HG03469 (cell line): ENCODE measurements around the gene RAB27B.
"Not testable (repeated sequence)": the region's sequence is repeated elsewhere in the genome, so short reads cannot be mapped to it uniquely, and the experiment has no call there.

Experiments used
- ATAC-seq: cut with Tn5 transposase; IDR thresholded peaks from one replicate; pipeline ENCODE4 v1.9.1; 2021; ENCODE audit warnings: mild to moderate bottlenecking, moderate library complexity, moderate number of reproducible peaks; ENCODE audit not compliant: unreplicated experiment

The RAB27B gene, protein sequence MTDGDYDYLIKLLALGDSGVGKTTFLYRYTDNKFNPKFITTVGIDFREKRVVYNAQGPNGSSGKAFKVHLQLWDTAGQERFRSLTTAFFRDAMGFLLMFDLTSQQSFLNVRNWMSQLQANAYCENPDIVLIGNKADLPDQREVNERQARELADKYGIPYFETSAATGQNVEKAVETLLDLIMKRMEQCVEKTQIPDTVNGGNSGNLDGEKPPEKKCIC

DNA sequence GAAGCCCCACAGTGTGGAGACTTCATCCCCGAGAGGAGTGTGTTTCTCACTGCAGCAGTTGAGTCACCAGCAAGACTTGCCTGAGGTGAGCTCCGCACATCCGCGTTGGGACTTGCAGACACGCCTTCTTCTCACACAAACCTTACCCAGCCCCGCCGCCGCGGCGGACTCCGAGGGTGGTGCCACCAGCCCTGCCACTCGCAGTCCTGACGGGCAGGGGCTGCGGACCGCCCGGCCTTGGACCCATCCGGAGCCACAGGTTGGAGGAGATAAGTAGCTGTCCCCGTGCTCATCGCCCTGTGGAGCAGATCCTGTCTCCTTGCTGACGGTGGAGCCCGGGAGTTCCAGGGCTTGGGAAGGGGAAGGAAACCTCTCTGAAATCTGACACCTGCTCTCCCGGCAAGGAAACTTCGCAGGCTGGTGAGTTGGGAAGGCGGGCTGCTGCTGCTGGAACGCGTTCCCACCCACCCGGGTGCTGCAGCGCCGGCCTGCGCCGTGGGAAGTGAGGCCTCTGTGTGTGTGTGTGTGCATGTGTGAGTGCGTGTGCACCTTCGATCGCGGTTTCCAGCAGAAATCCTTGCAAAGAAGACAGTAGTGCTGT is at the start of gene RAB27B:
RAB27B (plus strand) TSS at position 197 of the 601 bp plus-strand sequence. CDS start 49,109 bp downstream, outside the sequence.
- no peak for ATAC-seq

DNA sequence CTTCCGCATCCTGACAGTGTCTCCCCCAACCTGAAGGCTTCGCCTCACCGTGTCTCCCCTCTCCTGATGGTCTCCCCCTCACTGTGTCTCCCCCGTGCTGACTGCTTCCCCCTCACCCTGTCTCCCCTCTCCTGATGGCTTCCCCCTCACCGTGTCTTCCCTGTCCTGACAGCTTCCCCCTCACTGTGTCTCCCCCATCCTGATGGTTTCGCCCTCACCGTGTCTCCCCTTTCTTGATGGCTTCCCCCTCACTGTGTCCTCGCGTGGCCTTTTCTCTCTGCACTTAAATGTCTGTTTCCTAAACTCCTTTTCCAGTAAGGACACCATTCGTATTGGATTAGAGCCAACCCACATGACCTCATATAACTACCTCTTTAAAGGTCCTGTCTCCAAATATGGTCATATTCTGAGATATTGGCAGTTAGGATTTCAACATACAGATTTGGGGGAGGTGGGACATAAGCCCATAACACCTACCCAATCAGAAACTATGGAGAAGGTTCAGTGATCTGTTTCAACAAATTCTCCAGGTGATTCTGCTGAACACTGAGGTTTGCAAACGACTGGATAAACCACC is 47.9 kb upstream of the RAB27B start:
- ATAC-seq, result no peak

DNA sequence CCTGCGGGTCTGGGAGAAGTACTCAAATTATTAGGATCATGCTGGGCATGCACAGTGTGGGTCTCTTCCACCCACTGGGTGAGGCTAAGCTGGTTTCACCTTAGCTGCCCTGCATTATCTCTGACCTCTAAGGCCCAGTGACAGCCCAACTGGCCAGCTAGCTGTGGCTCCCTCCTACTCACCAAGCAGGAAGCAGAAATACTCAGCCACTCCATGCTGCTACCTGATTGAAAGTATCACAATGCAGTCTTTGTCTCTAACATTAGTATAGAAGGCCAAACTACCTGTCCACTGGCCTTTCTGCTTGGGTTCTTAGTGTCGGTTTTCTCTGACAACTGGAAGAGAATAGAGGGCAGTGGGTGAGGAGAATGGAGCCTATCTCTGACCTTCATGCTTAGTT is 47.3 kb upstream of the RAB27B start:
- no peak for ATAC-seq

DNA sequence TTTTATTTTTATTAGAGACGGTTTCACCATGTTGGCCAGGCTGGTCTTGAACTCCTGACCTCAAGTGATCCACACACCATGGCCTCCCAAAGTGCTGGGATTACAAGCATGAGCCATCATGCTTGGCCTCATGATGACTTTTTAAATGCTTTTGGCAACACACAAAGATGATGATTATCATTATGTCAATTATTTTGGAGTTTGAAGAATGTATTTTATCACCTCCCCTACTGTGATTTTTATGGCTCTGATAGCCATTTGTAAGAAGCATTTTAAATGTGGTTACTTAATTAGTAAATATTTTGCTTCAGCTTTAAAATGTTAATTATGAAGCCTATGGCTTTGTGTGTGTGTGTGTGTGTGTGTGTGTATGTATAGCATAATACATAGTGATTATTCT is 45.1 kb upstream of the RAB27B start:
- no peak for ATAC-seq

DNA sequence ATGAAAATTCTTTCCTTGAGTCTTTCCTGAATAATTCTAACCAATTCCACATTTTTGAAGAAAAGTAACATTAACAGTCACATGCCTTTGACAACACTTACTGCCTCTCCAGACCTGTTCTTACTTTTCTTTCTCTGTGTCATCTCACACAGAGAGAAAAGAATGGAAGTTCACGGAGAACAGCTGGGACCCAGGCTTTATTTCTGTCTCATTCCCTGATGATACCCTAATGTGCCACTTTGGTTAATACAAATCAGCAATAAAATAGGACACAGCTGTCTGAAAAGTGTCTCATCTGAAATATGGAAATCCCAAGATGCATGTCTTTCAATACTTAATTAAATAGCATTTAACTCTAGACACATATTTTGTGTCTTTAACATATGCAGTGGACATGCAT is 42.1 kb upstream of the RAB27B start:
- ATAC-seq, result no peak

DNA sequence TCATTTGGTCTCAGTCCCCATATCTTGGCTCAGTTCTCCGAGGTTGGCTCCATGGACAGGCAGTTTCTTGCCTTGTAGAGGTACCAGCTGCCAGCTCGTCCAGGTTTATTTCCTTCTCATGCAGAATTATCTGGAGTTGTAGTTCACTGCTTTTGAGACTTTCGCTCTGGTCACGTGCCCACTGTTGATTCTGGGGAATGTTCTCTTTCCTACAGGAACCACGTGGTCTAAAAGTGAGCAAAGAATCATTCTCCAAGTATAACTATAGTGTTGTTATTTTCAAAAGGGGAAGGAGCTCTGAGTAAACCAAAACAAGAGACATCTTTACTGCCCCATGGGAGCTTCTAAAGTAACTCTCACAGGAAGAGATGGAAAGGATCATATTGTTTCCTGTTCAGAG is 41.2 kb upstream of the RAB27B start:
- ATAC-seq, result no peak

DNA sequence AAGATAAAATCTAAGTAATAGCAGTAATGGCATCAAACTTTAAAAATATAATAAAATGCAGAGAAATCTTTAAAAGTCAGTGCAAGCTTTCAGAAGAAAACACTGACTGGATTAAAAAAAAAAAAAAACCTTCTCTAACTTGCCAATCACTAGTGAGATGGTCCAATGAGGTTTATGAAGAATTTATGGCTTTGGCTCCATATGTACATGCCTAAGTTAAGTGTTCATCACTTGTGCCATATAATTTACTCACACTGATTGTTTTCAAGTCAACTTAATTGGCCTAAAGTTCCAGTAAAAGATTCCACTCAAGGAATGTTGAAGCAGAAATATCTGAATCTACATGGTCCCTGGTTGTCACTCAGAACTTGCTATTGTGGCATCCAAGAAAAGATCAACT is 40.7 kb upstream of the RAB27B start:
- no peak for ATAC-seq

DNA sequence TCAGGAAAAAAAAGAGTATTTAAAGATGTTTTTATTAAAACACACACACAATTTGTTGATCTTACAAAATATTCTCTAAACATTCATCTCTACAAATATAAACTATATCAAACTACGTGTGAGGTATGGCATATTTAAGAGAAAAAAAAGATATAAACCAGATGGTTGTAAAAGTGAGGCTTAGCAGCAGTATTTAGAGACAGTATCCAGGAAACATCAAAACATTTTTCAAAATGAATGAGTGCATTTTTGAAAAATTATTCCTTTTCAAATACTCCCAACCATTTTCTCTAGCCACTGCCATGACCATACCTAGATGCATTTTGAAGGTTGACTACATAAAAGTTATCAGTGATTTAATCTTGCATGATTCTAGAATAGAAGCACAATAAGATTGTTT is 38.2 kb upstream of the RAB27B start:
- no peak for ATAC-seq

DNA sequence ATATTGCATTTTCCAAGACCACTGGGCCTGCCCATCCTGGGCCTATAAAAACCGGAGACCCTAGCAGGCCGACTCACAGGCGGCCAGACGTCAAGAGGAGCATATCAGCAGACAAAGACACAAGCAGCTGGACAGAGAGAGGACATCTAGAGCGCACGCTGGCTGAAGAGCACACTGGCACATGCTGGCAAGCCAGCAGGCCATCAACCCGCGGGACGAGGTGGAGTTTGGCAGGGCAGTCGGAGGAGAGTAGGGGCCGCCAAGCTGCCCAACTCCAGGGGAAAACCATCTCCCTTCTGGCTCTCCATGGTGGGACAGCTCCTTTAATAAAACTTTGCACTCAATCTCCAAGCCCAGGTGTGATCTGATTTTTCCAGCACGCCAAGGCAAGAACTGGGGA is 36.6 kb upstream of the RAB27B start:
- no peak for ATAC-seq

DNA sequence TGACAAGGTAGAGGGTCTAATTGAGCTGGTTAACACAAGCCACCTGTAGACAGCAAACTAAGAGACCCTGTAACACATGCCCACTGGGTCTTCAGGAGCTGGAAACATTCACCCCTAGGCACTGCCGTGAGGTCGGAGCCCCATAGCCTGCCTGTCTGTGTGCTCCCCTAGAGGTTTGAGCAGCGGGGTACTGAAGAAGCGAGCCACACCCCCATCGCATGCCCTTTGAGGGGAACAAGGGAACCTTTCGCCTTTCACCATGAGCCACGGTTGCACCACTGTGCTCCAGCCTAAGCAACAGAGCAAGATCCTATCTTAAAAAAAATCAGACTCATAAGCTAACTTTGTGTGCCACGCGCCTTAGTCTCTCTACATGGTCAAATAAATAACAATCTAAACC is 36.2 kb upstream of the RAB27B start:
- no peak for ATAC-seq

DNA sequence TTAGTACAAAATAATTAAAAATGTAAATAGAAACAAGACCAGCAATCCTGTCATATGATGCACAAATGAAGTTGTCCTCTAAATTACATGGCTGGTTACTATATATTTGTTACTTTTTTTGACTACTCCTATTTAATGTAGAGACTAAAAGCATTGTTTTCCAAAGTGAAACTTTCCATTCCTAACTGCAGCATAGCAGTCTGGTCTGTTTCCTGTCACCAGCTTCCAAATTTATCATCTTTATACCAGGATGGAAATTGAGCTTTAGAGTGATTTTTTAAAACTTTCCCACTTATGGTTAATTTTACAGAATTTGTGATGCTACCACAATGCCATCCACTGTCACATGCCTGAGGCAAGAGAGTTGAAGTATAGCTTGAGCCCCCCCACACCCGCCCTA is 33.5 kb upstream of the RAB27B start:
- ATAC-seq, result no peak

DNA sequence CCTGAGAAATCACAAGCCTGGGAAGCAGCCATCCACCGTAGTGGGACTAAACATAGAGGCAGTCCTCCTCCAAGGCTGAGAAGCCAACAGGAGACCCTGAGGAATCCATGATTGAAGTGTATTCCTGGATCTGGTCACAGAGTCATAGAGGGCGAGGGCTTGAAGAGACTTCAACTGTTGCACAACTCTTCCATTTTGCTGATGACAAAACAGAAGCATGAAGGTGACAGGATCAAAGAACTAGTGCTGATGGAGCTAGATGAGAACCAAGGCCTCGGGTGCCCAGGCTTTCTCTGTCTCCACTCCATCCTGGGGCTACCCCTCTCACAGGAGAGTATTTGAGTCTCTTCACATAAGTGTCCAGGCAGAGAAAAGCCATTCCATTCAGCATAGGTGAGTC is 30.1 kb upstream of the RAB27B start:
- ATAC-seq, result no peak

DNA sequence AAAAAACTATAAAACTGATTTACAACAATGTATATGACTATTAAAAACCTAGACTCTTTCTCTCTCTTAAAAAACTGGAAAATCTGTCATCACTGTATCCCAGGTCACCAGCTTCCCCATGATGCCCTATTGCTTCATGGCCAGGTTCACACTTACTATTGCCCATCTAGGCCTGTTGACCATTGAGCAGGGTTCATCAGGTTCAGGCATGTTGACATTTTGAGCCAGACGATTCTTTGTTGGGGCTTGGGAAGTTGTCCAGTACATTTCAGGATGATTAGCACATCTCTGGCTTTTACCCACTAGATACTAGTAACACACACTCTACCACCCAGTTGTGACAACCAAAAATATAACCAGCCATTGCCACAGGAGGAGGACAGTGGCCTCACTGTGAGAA is 26.9 kb upstream of the RAB27B start:
- no peak for ATAC-seq

DNA sequence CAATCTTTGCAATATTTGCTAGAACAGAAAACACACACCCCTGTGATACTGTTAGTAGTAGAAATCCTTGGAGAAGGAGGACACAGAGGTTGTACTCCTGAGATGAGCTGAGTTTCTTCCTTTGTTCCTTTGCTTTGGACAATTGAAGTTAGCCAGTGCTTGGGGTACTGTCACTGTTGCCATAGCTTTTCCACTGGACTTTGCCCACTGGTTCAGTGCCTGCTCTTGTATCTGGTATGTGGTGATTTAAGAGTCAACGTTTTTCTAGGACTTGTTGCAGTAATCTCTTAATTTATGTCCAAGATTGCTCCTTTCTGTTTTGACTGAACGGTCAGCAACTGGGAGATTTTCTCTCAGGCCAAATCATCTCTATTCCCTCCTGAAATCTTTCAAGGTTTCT is 26.1 kb upstream of the RAB27B start:
- ATAC-seq, result no peak

DNA sequence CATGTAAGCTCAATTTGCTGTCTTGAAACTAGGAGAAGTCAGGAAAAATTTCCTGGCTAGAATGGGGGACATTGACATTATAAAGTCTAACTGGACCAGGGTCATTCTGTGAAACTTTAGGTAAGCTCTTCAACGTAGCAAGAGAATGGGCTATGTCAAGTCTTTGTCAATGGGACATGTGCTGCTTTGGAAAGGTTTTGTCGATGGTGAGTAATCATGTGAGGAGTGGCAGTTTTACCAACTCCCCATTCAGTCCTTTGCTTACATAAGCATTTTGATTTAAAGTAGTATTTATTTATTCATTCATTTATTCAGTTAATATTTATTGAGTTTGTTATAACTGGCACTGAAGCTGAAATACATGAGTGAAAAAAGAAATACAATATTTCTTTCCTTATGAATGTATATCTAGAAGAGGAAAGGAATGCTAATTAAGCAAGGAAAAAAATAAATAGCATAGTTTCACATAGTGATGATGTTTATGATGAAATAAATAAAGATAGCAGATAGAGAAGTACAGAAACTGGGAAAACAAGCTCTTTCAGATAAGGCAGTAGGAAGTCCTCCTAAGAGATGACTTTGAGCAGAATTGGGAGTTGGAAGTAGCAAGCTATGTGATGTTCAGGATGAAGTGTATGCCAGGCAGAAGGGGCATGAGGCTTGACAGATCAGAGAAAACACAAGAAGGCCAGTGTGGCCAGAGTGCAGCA is 25.4 kb upstream of the RAB27B start:
- no peak for ATAC-seq

DNA sequence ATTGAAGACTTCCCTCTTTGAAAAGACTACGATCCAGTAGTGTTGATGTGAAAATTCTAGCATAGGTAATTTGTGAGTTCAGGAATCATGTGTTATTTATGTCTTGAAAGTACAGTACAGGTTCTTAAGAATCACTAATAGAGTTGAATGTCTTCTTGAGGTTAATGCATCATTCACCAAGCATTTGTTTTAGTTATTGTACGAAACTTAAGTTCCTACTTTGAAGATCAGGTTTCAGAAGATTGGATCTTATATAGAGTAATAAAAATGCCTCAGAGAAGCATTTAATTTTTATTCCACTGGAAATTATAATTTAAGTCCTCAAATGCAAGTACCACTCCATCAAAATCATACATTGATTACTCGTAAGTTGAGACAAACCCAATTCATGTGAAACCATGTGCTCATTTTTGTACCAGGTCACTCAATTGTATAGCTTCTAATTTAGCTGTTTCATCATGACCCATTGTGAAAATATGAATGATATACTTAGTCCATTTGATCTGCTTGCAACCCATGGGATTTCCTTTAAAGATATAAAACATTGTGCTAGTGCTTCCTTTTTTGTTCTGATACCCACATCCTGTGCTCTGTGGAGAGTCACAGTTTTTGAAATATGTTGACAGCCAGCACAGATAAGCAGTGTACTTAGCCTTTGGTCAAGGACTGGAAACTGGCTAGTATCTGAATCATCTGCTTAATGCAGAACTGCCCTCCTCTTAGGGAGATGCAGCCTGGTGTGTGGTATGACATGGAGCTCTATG is 22.5 kb upstream of the RAB27B start:
- ATAC-seq, result no peak

DNA sequence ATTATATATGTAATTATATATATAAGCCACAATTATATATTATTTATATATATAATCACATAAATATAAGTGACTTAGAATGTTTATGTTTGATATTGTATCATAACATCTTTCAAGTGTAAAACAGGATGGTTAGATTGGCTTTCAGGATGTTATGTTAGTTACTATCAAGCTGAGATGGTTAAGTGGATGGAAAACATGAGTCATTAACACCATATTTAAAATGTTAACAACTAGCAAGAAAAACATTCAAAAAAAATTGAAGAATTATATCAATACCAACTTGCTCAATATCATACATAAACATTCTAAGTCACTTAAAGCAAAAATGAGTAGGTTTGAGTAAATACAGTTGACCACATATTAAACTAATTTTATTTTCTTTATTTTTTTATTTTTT is 21.8 kb upstream of the RAB27B start:
- ATAC-seq, result no peak

DNA sequence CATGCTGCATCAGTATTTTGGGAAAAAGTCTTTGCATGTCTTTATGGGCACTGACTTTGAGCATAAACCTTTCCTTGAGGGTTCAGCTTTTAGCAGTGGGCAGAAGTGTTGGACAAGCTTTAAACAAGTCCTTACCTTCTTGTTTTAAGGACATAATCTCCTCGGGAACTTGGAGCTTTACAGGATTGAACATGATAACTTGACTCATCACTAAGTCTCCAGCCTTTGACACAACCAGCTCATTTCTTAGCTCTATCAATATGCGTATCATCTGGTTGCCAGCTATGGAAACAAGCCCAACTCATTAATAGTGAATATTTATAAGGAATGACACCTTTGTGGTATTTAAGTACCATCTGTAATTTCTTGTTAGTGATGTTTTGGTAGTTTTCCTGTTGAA is 21.0 kb upstream of the RAB27B start:
- ATAC-seq, result no peak

DNA sequence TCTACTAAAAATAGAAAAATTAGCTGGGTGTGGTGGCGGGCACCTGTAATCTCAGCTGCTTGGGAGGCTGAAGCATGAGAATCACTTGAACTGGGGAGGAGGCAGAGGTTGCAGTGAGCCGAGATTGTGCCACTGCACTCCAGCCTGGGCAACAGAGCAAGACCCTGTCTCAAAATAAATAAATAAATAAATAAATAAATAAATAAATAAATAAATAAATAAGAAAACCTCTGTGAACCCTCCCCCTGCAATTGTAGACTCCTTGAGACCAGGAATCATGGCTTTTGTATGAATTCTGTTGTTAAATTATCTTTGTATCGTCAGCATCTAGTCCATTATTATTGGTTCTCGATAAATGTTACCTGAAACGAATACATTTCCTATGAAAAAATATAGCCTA is 17.6 kb upstream of the RAB27B start:
- ATAC-seq, result not testable (repeated sequence)

DNA sequence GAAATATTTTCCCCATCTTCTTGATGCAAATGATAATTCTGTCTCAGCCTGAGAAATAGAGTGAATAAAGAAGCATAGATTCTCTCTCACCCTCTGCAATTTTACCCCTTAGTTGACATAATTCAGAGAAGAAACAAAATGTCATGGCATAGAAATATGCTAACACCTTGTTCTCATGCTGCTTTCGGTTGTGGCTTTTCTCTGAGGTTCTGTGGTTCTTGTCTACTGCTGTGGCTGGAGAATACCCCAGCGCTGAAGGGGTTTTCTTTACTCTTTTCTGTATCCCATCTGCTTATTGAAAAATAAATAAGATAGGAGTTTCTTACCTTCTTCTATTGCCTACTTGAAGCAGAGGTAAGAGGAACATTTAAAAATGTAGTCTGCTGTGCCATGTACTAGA is 15.4 kb upstream of the RAB27B start:
- ATAC-seq, result no peak

DNA sequence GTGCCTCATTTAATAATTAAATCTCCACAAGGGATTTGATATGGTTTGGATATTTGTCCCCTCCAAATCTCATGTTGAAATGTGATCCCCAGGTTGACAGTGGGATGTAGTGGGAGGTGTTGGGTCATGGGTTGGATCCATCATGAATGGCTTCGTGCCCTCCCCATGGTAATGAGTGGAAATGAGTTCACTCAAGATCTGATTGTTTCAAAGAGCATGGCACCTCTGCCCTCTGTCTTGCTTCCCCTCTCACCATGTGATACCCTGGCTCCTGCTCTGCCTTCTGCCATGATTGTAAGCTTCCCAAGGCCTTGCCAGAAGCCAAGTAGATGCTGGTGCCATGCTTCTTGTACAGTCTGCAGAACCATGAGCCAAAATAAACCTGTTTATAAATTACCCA is 15.0 kb upstream of the RAB27B start:
- no peak for ATAC-seq
